ENCODE data around the gene CNOT4.

GRCh38 chr7:135317676-135318325, 192.1 kb downstream of the CNOT4 start:
- TF ChIP-seq, protein P1, sequence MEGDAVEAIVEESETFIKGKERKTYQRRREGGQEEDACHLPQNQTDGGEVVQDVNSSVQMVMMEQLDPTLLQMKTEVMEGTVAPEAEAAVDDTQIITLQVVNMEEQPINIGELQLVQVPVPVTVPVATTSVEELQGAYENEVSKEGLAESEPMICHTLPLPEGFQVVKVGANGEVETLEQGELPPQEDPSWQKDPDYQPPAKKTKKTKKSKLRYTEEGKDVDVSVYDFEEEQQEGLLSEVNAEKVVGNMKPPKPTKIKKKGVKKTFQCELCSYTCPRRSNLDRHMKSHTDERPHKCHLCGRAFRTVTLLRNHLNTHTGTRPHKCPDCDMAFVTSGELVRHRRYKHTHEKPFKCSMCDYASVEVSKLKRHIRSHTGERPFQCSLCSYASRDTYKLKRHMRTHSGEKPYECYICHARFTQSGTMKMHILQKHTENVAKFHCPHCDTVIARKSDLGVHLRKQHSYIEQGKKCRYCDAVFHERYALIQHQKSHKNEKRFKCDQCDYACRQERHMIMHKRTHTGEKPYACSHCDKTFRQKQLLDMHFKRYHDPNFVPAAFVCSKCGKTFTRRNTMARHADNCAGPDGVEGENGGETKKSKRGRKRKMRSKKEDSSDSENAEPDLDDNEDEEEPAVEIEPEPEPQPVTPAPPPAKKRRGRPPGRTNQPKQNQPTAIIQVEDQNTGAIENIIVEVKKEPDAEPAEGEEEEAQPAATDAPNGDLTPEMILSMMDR (IDR thresholded peaks at IDR 0.05): no peak
- TF ChIP-seq POLR2A (IDR thresholded peaks at IDR 0.05): no peak

Data from breast epithelium (tissue), 3 donors.